H1 (cell line): ENCODE results near the gene ATOH8. TPM values are rescaled to one million over a fixed set of nuclear protein-coding genes. Genes with fewer than 3 reads are reported as not detected.

Experiments
- CTCF ChIA-PET: fragments of 300-600 bp; sonication (Branson Sonifier 250); formaldehyde crosslinking; loops from one replicate; lab custom pipeline; 2021; ENCODE audit not compliant: partially characterized antibody; lab: Charles Lee
- POLR2A ChIA-PET: fragments of 300-600 bp; sonication (Branson Sonifier 250); formaldehyde crosslinking; loops from one replicate; lab custom pipeline; 2021; ENCODE audit warnings: inconsistent platforms; ENCODE audit not compliant: partially characterized antibody; lab: Charles Lee
- DNase-seq, 2 experiments: peaks; one replicate each; pipeline versions ENCODE4 v3.0.0 to v3.0.0-alpha.2; 2010 to 2022; ENCODE audit warnings: low spot score in 2 of 2, low read depth in 1 of 2, mixed read lengths in 1 of 2
- FAIRE-seq: peaks from 2 replicates; lab custom pipeline; 2011; peaks lifted over from hg19 to GRCh38; lab: Jason Lieb, UNC
- H2AFZ ChIP-seq: 2 replicates; pipeline ENCODE4 v1.8.1; 2012; ENCODE audit warnings: low read length, inconsistent platforms
- H2AK5ac ChIP-seq: 2 replicates; pipeline ENCODE4 v1.6.1; 2013; ENCODE audit warnings: low read depth, low read length
- H2BK120ac ChIP-seq: replicated peaks from 2 replicates; pipeline ENCODE3; 2013; ENCODE audit warnings: low read depth, low read length, inconsistent platforms
- H2BK12ac ChIP-seq: 2 replicates; pipeline ENCODE4 v1.6.1; 2013; ENCODE audit warnings: low read depth, low read length
- H2BK15ac ChIP-seq: 2 replicates; pipeline ENCODE4 v1.6.1; 2013; ENCODE audit warnings: low read length
- H2BK20ac ChIP-seq: 2 replicates; pipeline ENCODE4 v1.6.1; 2013; ENCODE audit warnings: low read length
- H2BK5ac ChIP-seq: 2 replicates; pipeline ENCODE4 v1.6.1; 2013; ENCODE audit warnings: low read depth, low read length
- H3K14ac ChIP-seq: 2 replicates; pipeline ENCODE4 v1.6.1; 2013; ENCODE audit warnings: inconsistent platforms; ENCODE audit not compliant: insufficient read length
- H3K18ac ChIP-seq: 2 replicates; pipeline ENCODE4 v1.6.1; 2013; ENCODE audit warnings: low read length; ENCODE audit errors: extremely low read depth
- H3K23ac ChIP-seq: 2 replicates; pipeline ENCODE4 v1.6.1; 2013; ENCODE audit warnings: inconsistent platforms; ENCODE audit not compliant: insufficient read length
- H3K23me2 ChIP-seq: 2 replicates; pipeline ENCODE4 v1.6.1; 2013; ENCODE audit warnings: low read depth, low read length
- H3K27ac ChIP-seq: 2 replicates; pipeline ENCODE4 v1.6.1; 2011; ENCODE audit warnings: low read depth, low read length, inconsistent platforms
- H3K27me3 ChIP-seq, 4 experiments: replicated peaks in 1 of 4; 1 replicate in 1 of 4; 2 replicates in 3 of 4; pipeline versions ENCODE4 v1.6.1 to v1.8.1; 2011 to 2013; ENCODE audit warnings: low read length in 3 of 4, mild to moderate bottlenecking in 3 of 4, inconsistent platforms in 2 of 4, mixed read lengths in 2 of 4, moderate library complexity in 1 of 4; ENCODE audit not compliant: control insufficient read depth in 3 of 4, insufficient read depth in 3 of 4; ENCODE audit errors: extremely low read depth in 1 of 4
- H3K36me3 ChIP-seq, 4 experiments: 2 replicates each; pipeline versions ENCODE4 v1.6.1 to v1.8.1; 2011 to 2013; ENCODE audit warnings: mild to moderate bottlenecking in 4 of 4, low read length in 3 of 4, moderate library complexity in 2 of 4, control low read depth in 1 of 4, inconsistent platforms in 1 of 4; ENCODE audit not compliant: insufficient read depth in 4 of 4, control insufficient read depth in 2 of 4
- H3K4ac ChIP-seq: replicated peaks from 2 replicates; pipeline ENCODE3; 2013; ENCODE audit warnings: low read length, low read depth, mixed read lengths, inconsistent platforms; ENCODE audit not compliant: insufficient read length
- H3K4me1 ChIP-seq, 4 experiments: replicated peaks in 1 of 4; 1 replicate in 1 of 4; 2 replicates in 3 of 4; pipeline versions ENCODE4 v1.6.1 to v1.8.1; 2011 to 2013; ENCODE audit warnings: low read length in 3 of 4, inconsistent platforms in 2 of 4, mixed read lengths in 1 of 4; ENCODE audit not compliant: insufficient read depth in 4 of 4, control insufficient read depth in 3 of 4
- H3K4me2 ChIP-seq, 2 experiments: 2 replicates each; pipeline versions ENCODE4 v1.6.1 to v1.8.1; 2011 to 2013; ENCODE audit warnings: low read depth in 2 of 2, low read length in 2 of 2, control low read depth in 1 of 2, inconsistent platforms in 1 of 2, mild to moderate bottlenecking in 1 of 2; ENCODE audit not compliant: insufficient read depth in 1 of 2
- H3K4me3 ChIP-seq, 4 experiments: fragments of 200-600, 300-600 bp in 1 of 4; sonication (generic), shearing (Covaris generic), sonication (Bioruptor Twin) in 1 of 4; 2 replicates each; pipeline versions ENCODE4 v1.5.1 to v1.8.1; 2011 to 2016; ENCODE audit warnings: low read length in 4 of 4, low read depth in 3 of 4, control low read depth in 2 of 4, inconsistent platforms in 2 of 4, mild to moderate bottlenecking in 2 of 4, mixed read lengths in 1 of 4, moderate library complexity in 1 of 4; ENCODE audit not compliant: insufficient read depth in 2 of 4; ENCODE audit errors: extremely low read depth in 1 of 4
- H3K56ac ChIP-seq: replicated peaks from 2 replicates; pipeline ENCODE3; 2013; ENCODE audit warnings: low read depth, mild to moderate bottlenecking, mixed read lengths, low read length, inconsistent platforms; ENCODE audit not compliant: insufficient read length
- H3K79me1 ChIP-seq: 2 replicates; pipeline ENCODE4 v1.6.1; 2013; ENCODE audit warnings: low read depth, low read length, control low read depth
- H3K79me2 ChIP-seq, 2 experiments: 2 replicates each; pipeline versions ENCODE4 v1.6.1 to v1.8.1; 2012 to 2013; ENCODE audit warnings: low read length in 2 of 2, mild to moderate bottlenecking in 2 of 2, inconsistent platforms in 1 of 2; ENCODE audit not compliant: insufficient read depth in 2 of 2, control insufficient read depth in 1 of 2
- H3K9ac ChIP-seq, 4 experiments: replicated peaks in 1 of 4; 1 replicate in 1 of 4; 2 replicates in 3 of 4; pipeline versions ENCODE4 v1.6.1 to v1.8.1; 2011 to 2013; ENCODE audit warnings: low read depth in 3 of 4, low read length in 3 of 4, control low read depth in 2 of 4, mild to moderate bottlenecking in 2 of 4, moderate library complexity in 2 of 4, inconsistent platforms in 1 of 4; ENCODE audit errors: extremely low read depth in 1 of 4
- H3K9me3 ChIP-seq, 2 experiments: 2 replicates each; pipeline versions ENCODE4 v1.6.1 to v1.8.1; 2012 to 2013; ENCODE audit warnings: mild to moderate bottlenecking in 2 of 2, moderate library complexity in 2 of 2, control low read depth in 1 of 2, inconsistent platforms in 1 of 2, low read depth in 1 of 2, low read length in 1 of 2, mixed read lengths in 1 of 2; ENCODE audit not compliant: insufficient read depth in 2 of 2
- H4K20me1 ChIP-seq, 2 experiments: replicated peaks in 1 of 2; 2 replicates each; pipeline versions ENCODE3 to v1.8.1; 2011 to 2013; ENCODE audit warnings: inconsistent platforms in 2 of 2, low read length in 2 of 2, mild to moderate bottlenecking in 1 of 2; ENCODE audit not compliant: insufficient read depth in 2 of 2, control insufficient read depth in 1 of 2
- H4K5ac ChIP-seq: 2 replicates; pipeline ENCODE4 v1.6.1; 2013; ENCODE audit warnings: low read length, low read depth, mixed read lengths, inconsistent platforms; ENCODE audit not compliant: insufficient read length
- H4K8ac ChIP-seq: 2 replicates; pipeline ENCODE4 v1.8.0; 2013; ENCODE audit warnings: mild to moderate bottlenecking, moderate library complexity, low read length, inconsistent platforms; ENCODE audit not compliant: insufficient read depth; ENCODE audit errors: extremely low read depth
- H4K91ac ChIP-seq: replicated peaks from 2 replicates; pipeline ENCODE3; 2013; ENCODE audit warnings: low read length, mixed read lengths, inconsistent platforms; ENCODE audit not compliant: insufficient read length
- ASH2L ChIP-seq: fragments of 200-600, 300-600 bp; sonication (generic); IDR thresholded peaks from one replicate; pipeline ENCODE4 v1.7.1; 2017; ENCODE audit warnings: low read length
- BACH1 ChIP-seq: IDR thresholded peaks from 2 replicates; pipeline ENCODE4 v1.6.1; 2012; ENCODE audit warnings: low read length, improper control_type of control experiment
- BCL11A ChIP-seq, 2 experiments: IDR thresholded peaks; one replicate each; pipeline ENCODE4 v1.6.1; 2011; ENCODE audit warnings: low read depth in 2 of 2, low read length in 2 of 2, mild to moderate bottlenecking in 2 of 2
- CTCF ChIP-seq, 3 experiments: IDR thresholded peaks; 1 replicate in 2 of 3; 2 replicates in 1 of 3; pipeline versions ENCODE4 v1.5.1 to v1.6.1; 2011; ENCODE audit warnings: low read length in 3 of 3, mild to moderate bottlenecking in 3 of 3, inconsistent platforms in 2 of 3, low read depth in 1 of 3, moderate library complexity in 1 of 3; ENCODE audit not compliant: insufficient read depth in 1 of 3; ENCODE audit errors: control extremely low read depth in 1 of 3
- EZH2 ChIP-seq: fragments of 200-600 bp; sonication (generic); IDR thresholded peaks from 2 replicates; pipeline ENCODE4 v1.7.1; 2012; ENCODE audit warnings: low read depth, mild to moderate bottlenecking, moderate library complexity, low read length, inconsistent platforms; ENCODE audit not compliant: severe bottlenecking
- NANOG ChIP-seq: IDR thresholded peaks from 2 replicates; pipeline ENCODE4 v1.6.1; 2011; ENCODE audit warnings: low read length, low read depth, mild to moderate bottlenecking, inconsistent platforms; ENCODE audit not compliant: insufficient read depth, poor library complexity, severe bottlenecking
- SIN3A ChIP-seq, 2 experiments: IDR thresholded peaks in 1 of 2; conservative IDR thresholded peaks in 1 of 2; 2 replicates each; pipeline ENCODE4 v1.6.1; 2011 to 2012; ENCODE audit warnings: low read length in 2 of 2, improper control_type of control experiment in 1 of 2, low read depth in 1 of 2, mild to moderate bottlenecking in 1 of 2
- SIX5 ChIP-seq: IDR thresholded peaks from 2 replicates; pipeline ENCODE4 v1.6.1; 2011; ENCODE audit warnings: mild to moderate bottlenecking, low read depth, low read length
- WGBS, 2 experiments: shearing (Covaris generic) in 1 of 2; methylation state at CpG; one replicate each; pipeline versions ENCODE4 v1.1.6 to v1.1.7; 2013 to 2015; ENCODE audit warnings: low lambda C conversion rate in 2 of 2, mixed read lengths in 2 of 2, inconsistent platforms in 1 of 2, low coverage in 1 of 2, missing lambda C conversion rate in 1 of 2; ENCODE audit not compliant: insufficient replicate concordance in 2 of 2, insufficient coverage in 1 of 2, insufficient read length in 1 of 2; ENCODE audit errors: extremely low coverage in 1 of 2, missing lambda C conversion rate in 1 of 2; 5-methylcytosine and 5-hydroxymethylcytosine counted together
- polyA plus RNA-seq, 7 experiments: library from polyadenylated mRNA; depleted of rRNA in 3 of 7; stranded (reverse) in 5 of 7; unstranded in 2 of 7; fragments of >200 nt in 5 of 7; fragments of 200-250 nt in 2 of 7; gene quantifications; 1 replicate in 5 of 7; 2 replicates in 1 of 7; 4 replicates in 1 of 7; pipeline versions ENCODE4 v1.2.1 to v1.2.3, GENCODE V29; 2011 to 2013; ENCODE audit warnings: missing spikeins in 2 of 7, mixed read lengths in 2 of 7
- total RNA-seq: library from RNA; stranded (reverse); fragmentation: NEBNext Ultra II Directional; extraction: Animal tissue kit (Norgen Biotek cat#: 25700); gene quantifications from 2 replicates; pipeline ENCODE4 v1.2.1, GENCODE V29; 2021
- TF ChIP-seq, protein P1 (sequence below): IDR thresholded peaks from 2 replicates; pipeline ENCODE4 v1.6.1; 2011; ENCODE audit warnings: low read depth, mild to moderate bottlenecking, low read length; ENCODE audit not compliant: insufficient read depth

The ATOH8 gene
- total and polyA plus RNA-seq, 2 of the 8 experiments (the other 6 are each of a cell fraction or from before 2014, with no cell fraction given) = 0.50 to 0.53 TPM

GRCh38 chr2:85719609-85720240 is 34.1 kb upstream of the ATOH8 start:
- no peak for FAIRE-seq
- TF ChIP-seq NANOG (no peak), EZH2 (no peak), ASH2L (no peak), SIX5 (no peak), CTCF (IDR thresholded peaks at IDR 0.05; ENCODE audit: control extremely low read depth in 1 of 3, insufficient read depth in 1 of 3, low read depth in 1 of 3, low read length in 3 of 3) (no peak), SIN3A (conservative IDR thresholded peaks at IDR 0.05 in 1 of 2, IDR thresholded peaks at IDR 0.05 in 1 of 2; ENCODE audit: low read depth in 1 of 2, low read length in 2 of 2) (no peak), BACH1 (no peak), BCL11A (IDR thresholded peaks at IDR 0.05; ENCODE audit: low read depth in 2 of 2, low read length in 2 of 2) (no peak)
- TF ChIP-seq, protein P1, sequence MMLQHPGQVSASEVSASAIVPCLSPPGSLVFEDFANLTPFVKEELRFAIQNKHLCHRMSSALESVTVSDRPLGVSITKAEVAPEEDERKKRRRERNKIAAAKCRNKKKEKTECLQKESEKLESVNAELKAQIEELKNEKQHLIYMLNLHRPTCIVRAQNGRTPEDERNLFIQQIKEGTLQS = no peak

More at GRCh38 chr2:85719609-85720240, 34.1 kb upstream of the ATOH8 start:
- H4K20me1 ChIP-seq = no peaks in the 10 kb centered on the region
- no peak overlapping the region for H3K27ac ChIP-seq
- ChIA-PET POLR2A (interaction anchor here (0.8 to 1.1 kb wide), 3 partner anchors 9 to 114 kb away, joined by 3 to 5 read pairs (median 3); no protein-coding TSS in a partner anchor), CTCF (interaction anchor here (0.7 to 6.0 kb wide), 13 partner anchors 10 to 100 kb away, joined by 3 to 61 read pairs (median 4); no protein-coding TSS in a partner anchor)
- H3K4me2 ChIP-seq = no peak overlapping the region
- no peaks in the 10 kb centered on the region; a peak in 1 of 7 replicates for H3K27me3 ChIP-seq
- H3K79me2 ChIP-seq = no peaks in the 10 kb centered on the region
- no peak overlapping the region for H3K4me3 ChIP-seq
- WGBS, 2 experiments = 89% methylated on average over 6 of the region's 6 CpGs; no CpG with 5 or more reads in 1 of the 2 experiments
- no peak overlapping the region for H3K14ac ChIP-seq
- no peaks in the 10 kb centered on the region for H3K9me3 ChIP-seq
- H2AFZ ChIP-seq = no peak overlapping the region
- H3K79me1 ChIP-seq = no peaks in the 10 kb centered on the region
- no peak overlapping the region for H2BK5ac ChIP-seq
- H3K4ac ChIP-seq = no peak overlapping the region
- no peak overlapping the region for H2AK5ac ChIP-seq
- no peak overlapping the region for H2BK15ac ChIP-seq
- H3K56ac ChIP-seq = no peak overlapping the region
- no peak overlapping the region for H4K8ac ChIP-seq
- H2BK12ac ChIP-seq = no peak overlapping the region
- no peak for DNase-seq
- H2BK120ac ChIP-seq = no peak overlapping the region
- no peak overlapping the region for H4K91ac ChIP-seq
- no peaks in the 10 kb centered on the region for H3K4me1 ChIP-seq
- no peak overlapping the region for H3K9ac ChIP-seq
- no peak overlapping the region for H3K18ac ChIP-seq
- H2BK20ac ChIP-seq = no peak overlapping the region
- H4K5ac ChIP-seq = no peak overlapping the region
- H3K23me2 ChIP-seq = no peaks in the 10 kb centered on the region
- H3K36me3 ChIP-seq = no peaks in the 10 kb centered on the region
- no peak overlapping the region for H3K23ac ChIP-seq
